ENCODE measurements around the gene CPLX3. TPM values are rescaled to one million over a fixed set of nuclear protein-coding genes. Genes with fewer than 3 reads are reported as not detected.

The CPLX3 gene
- total and polyA plus RNA-seq, 2 experiments from 2014 or later = not detected

- Histone ChIP-seq H4K20me1 (ENCODE audit: insufficient read depth, poor library complexity, severe bottlenecking) (no peaks in the 10 kb centered on the region), H3K4me2 (no peak overlapping the region), H3K4me1 (ENCODE audit: insufficient read depth) (peaks cover 10% of the 10 kb centered on the region), H2AFZ (no peak overlapping the region), H3K9me3 (ENCODE audit: low read depth) (no peaks in the 10 kb centered on the region), H3K27me3 (no peaks in the 10 kb centered on the region), H3K9me2 (replicated peaks; ENCODE audit: insufficient read depth) (no peaks in the 10 kb centered on the region), H3K27ac (no peak overlapping the region), H3K4me3 (no peak overlapping the region), H3K79me2 (no peaks in the 10 kb centered on the region), H3K36me3 (replicated peaks; ENCODE audit: insufficient read depth, low read depth) (no peaks in the 10 kb centered on the region)
- TF ChIP-seq CTCF (IDR thresholded peaks at IDR 0.05; ENCODE audit: poor library complexity) = no peak
- 94% methylated on average over 3 of the region's 3 CpGs for WGBS (ENCODE audit: low lambda C conversion rate, missing lambda C conversion rate)
- DNase-seq (ENCODE audit: low spot score) = no peak
Measured at GRCh38 chr15:74847432-74847831, 21.0 kb downstream of the CPLX3 start.

GRCh38 chr15:74850393-74850792 is 24.0 kb downstream of the CPLX3 start:
- no peak overlapping the region for H2AFZ ChIP-seq
- H3K27me3 ChIP-seq = no peaks in the 10 kb centered on the region
- H4K20me1 ChIP-seq (ENCODE audit: insufficient read depth, poor library complexity, severe bottlenecking) = no peaks in the 10 kb centered on the region
- TF ChIP-seq EZH2 (IDR thresholded peaks at IDR 0.05; ENCODE audit: borderline replicate concordance) (no peak), EZH2phosphoT487 (IDR thresholded peaks at IDR 0.05; ENCODE audit: low read depth, severe bottlenecking, unreplicated experiment) (no peak), CTCF (IDR thresholded peaks at IDR 0.05; ENCODE audit: poor library complexity) (no peak)
- H3K4me3 ChIP-seq = no peak overlapping the region
- H3K27ac ChIP-seq = no peak overlapping the region
- DNase-seq (ENCODE audit: low spot score) = no peak
- H3K79me2 ChIP-seq = peaks cover 12% of the 10 kb centered on the region
- 75% methylated on average over 4 of the region's 4 CpGs for WGBS (ENCODE audit: low lambda C conversion rate, missing lambda C conversion rate)
- H3K36me3 ChIP-seq (replicated peaks; ENCODE audit: insufficient read depth, low read depth) = no peaks in the 10 kb centered on the region
- no peaks in the 10 kb centered on the region for H3K9me2 ChIP-seq (replicated peaks; ENCODE audit: insufficient read depth)
- H3K4me2 ChIP-seq = no peak overlapping the region
- H3K4me1 ChIP-seq (ENCODE audit: insufficient read depth) = no peaks in the 10 kb centered on the region
- H3K9me3 ChIP-seq (ENCODE audit: low read depth) = no peaks in the 10 kb centered on the region

GRCh38 chr15:74851960-74852359 is 25.5 kb downstream of the CPLX3 start:
- no peak overlapping the region for H2AFZ ChIP-seq
- DNase-seq (ENCODE audit: low spot score) = no peak
- no peaks in the 10 kb centered on the region for H3K27me3 ChIP-seq
- H3K27ac ChIP-seq = no peak overlapping the region
- H3K4me3 ChIP-seq = no peak overlapping the region
- H3K9me2 ChIP-seq (replicated peaks; ENCODE audit: insufficient read depth) = no peaks in the 10 kb centered on the region
- no peaks in the 10 kb centered on the region for H3K9me3 ChIP-seq (ENCODE audit: low read depth)
- H3K79me2 ChIP-seq = peaks cover 23% of the 10 kb centered on the region
- WGBS (ENCODE audit: low lambda C conversion rate, missing lambda C conversion rate) = 86% methylated on average over 7 of the region's 7 CpGs
- H3K4me1 ChIP-seq (ENCODE audit: insufficient read depth) = peaks cover 2% of the 10 kb centered on the region
- TF ChIP-seq EZH2phosphoT487 (IDR thresholded peaks at IDR 0.05; ENCODE audit: low read depth, severe bottlenecking, unreplicated experiment) (no peak), EZH2 (IDR thresholded peaks at IDR 0.05; ENCODE audit: borderline replicate concordance) (no peak), CTCF (IDR thresholded peaks at IDR 0.05; ENCODE audit: poor library complexity) (no peak)
- H4K20me1 ChIP-seq (ENCODE audit: insufficient read depth, poor library complexity, severe bottlenecking) = peaks cover 5% of the 10 kb centered on the region
- H3K36me3 ChIP-seq (replicated peaks; ENCODE audit: insufficient read depth, low read depth) = no peaks in the 10 kb centered on the region
- H3K4me2 ChIP-seq = no peak overlapping the region

GRCh38 chr15:74854453-74855022 is 28.1 kb downstream of the CPLX3 start:
- no peak for DNase-seq (ENCODE audit: low spot score)
- Histone ChIP-seq H3K4me3 (no peak overlapping the region), H3K27me3 (no peaks in the 10 kb centered on the region), H3K79me2 (peaks cover 47% of the 10 kb centered on the region), H3K9me2 (replicated peaks; ENCODE audit: insufficient read depth) (no peaks in the 10 kb centered on the region), H3K4me2 (no peak overlapping the region), H3K27ac (no peak overlapping the region), H4K20me1 (ENCODE audit: insufficient read depth, poor library complexity, severe bottlenecking) (peaks cover 23% of the 10 kb centered on the region), H2AFZ (no peak overlapping the region), H3K4me1 (ENCODE audit: insufficient read depth) (peaks cover 11% of the 10 kb centered on the region), H3K36me3 (replicated peaks; ENCODE audit: insufficient read depth, low read depth) (no peaks in the 10 kb centered on the region), H3K9me3 (ENCODE audit: low read depth) (no peaks in the 10 kb centered on the region)
- WGBS (ENCODE audit: low lambda C conversion rate, missing lambda C conversion rate) = 97% methylated on average over 13 of the region's 13 CpGs
- no peak for TF ChIP-seq EZH2phosphoT487 (IDR thresholded peaks at IDR 0.05; ENCODE audit: low read depth, severe bottlenecking, unreplicated experiment)
- TF ChIP-seq CTCF (IDR thresholded peaks at IDR 0.05; ENCODE audit: poor library complexity) = no peak
- no peak for TF ChIP-seq EZH2 (IDR thresholded peaks at IDR 0.05; ENCODE audit: borderline replicate concordance)
